ENCODE data around the gene SHROOM3. TPM values are rescaled to one million over a fixed set of nuclear protein-coding genes. Genes with fewer than 3 reads are reported as not detected.
"Not testable (repeated sequence)": the region's sequence is repeated elsewhere in the genome, so short reads cannot be mapped to it uniquely, and the experiment has no call there.

SHROOM3 gene
- total RNA-seq, 6 experiments from 2014 or later, result 15.2 to 35.8 (median 29.9) TPM

DNA sequence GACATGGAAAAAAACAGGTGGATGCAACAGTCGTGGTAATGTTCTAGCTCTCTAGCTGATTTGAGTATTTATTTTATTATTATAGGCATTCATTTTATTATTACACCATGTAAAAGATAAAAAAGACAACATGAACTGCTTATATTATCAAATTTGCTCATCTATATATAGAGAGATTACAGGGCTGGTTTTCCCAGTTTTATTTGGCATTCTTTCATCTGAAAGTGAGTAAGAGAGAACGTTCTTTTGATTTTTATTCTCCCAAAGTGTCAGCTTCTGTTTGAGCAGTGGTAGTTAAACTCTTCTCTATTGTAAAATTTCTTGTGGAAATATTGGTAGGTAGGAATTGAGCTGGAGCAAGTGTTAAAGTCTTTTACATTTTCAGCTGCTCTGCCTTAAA lies 283.0 kb downstream of the SHROOM3 start:
- peaks cover 2 to 10% (median 6%) of the 10 kb centered on the region in 4 donors for H3K4me1 ChIP-seq
- no peaks in the 10 kb centered on the region for H3K36me3 ChIP-seq
- H3K4me3 ChIP-seq, result no peak overlapping the region
- DNase-seq, result no peak
- H3K27me3 ChIP-seq, result no peaks in the 10 kb centered on the region
- TF ChIP-seq, protein P1, sequence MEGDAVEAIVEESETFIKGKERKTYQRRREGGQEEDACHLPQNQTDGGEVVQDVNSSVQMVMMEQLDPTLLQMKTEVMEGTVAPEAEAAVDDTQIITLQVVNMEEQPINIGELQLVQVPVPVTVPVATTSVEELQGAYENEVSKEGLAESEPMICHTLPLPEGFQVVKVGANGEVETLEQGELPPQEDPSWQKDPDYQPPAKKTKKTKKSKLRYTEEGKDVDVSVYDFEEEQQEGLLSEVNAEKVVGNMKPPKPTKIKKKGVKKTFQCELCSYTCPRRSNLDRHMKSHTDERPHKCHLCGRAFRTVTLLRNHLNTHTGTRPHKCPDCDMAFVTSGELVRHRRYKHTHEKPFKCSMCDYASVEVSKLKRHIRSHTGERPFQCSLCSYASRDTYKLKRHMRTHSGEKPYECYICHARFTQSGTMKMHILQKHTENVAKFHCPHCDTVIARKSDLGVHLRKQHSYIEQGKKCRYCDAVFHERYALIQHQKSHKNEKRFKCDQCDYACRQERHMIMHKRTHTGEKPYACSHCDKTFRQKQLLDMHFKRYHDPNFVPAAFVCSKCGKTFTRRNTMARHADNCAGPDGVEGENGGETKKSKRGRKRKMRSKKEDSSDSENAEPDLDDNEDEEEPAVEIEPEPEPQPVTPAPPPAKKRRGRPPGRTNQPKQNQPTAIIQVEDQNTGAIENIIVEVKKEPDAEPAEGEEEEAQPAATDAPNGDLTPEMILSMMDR (IDR thresholded peaks at IDR 0.05), result no peak
- no peak for TF ChIP-seq POLR2A (IDR thresholded peaks at IDR 0.05)
- H3K27ac ChIP-seq, result no peak overlapping the region
- intact Hi-C loops (cut with DNase I), result no loop called here
- ATAC-seq, result no peak
- H3K9me3 ChIP-seq, result no peaks in the 10 kb centered on the region
- WGBS (ENCODE audit: insufficient coverage, low coverage, low lambda C conversion rate, missing lambda C conversion rate), result 53% methylated on average over 2 of the region's 2 CpGs

GRCh38 chr4:76718831-76719230 lies 283.8 kb downstream of the SHROOM3 start:
- Histone ChIP-seq H3K27me3 (no peaks in the 10 kb centered on the region), H3K4me1 (peaks cover 0 to 16% (median 4%) of the 10 kb centered on the region in 4 donors), H3K9me3 (no peaks in the 10 kb centered on the region), H3K27ac (no peak overlapping the region), H3K36me3 (no peaks in the 10 kb centered on the region), H3K4me3 (no peak overlapping the region)
- DNase-seq (no peak), ATAC-seq (no peak)
- 100% methylated on average over 1 of the region's 1 CpG for WGBS (ENCODE audit: insufficient coverage, low coverage, low lambda C conversion rate, missing lambda C conversion rate)
- intact Hi-C loops (cut with DNase I), result no loop called here
- no peak for TF ChIP-seq POLR2A (IDR thresholded peaks at IDR 0.05)
- TF ChIP-seq, protein P1 (IDR thresholded peaks at IDR 0.05), result no peak

GRCh38 chr4:76720121-76720520 lies 285.1 kb downstream of the SHROOM3 start:
- Histone ChIP-seq H3K4me1 (peaks cover 0 to 23% (median 5%) of the 10 kb centered on the region in 4 donors), H3K9me3 (no peaks in the 10 kb centered on the region), H3K27me3 (no peaks in the 10 kb centered on the region), H3K4me3 (no peak overlapping the region), H3K27ac (no peak overlapping the region), H3K36me3 (no peaks in the 10 kb centered on the region)
- intact Hi-C loops (cut with DNase I), result no loop called here
- ATAC-seq (no peak), DNase-seq (no peak)
- 95% methylated on average over 2 of the region's 2 CpGs for WGBS (ENCODE audit: insufficient coverage, low coverage, low lambda C conversion rate, missing lambda C conversion rate)
- TF ChIP-seq, protein P1 (IDR thresholded peaks at IDR 0.05), result no peak
- no peak for TF ChIP-seq POLR2A (IDR thresholded peaks at IDR 0.05)

DNA sequence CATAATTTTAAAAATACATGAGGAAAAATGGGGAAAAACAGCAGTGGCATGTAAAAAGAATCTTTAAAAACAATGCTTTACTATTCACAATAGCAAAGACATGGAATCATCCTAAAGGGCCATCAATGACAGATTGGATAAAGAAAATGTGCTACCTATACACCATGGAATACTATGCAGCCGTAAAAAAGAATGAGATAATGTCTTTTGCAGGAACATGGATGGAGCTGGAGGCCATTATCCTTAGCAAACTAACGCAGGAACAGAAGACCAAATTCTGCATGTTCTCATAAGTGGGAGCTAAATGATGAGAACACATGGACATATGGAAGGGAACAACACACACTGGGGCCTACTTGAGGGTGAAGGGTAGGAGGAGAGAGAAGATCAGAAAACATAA lies 287.1 kb downstream of the SHROOM3 start:
- H3K4me1 ChIP-seq, result peaks cover 0 to 28% (median 9%) of the 10 kb centered on the region in 4 donors
- H3K27ac ChIP-seq; H3K9me3 ChIP-seq; intact Hi-C loops (cut with DNase I); DNase-seq; H3K4me3 ChIP-seq; H3K27me3 ChIP-seq; ATAC-seq; H3K36me3 ChIP-seq: not testable (repeated sequence)
- WGBS (ENCODE audit: insufficient coverage, low coverage, low lambda C conversion rate, missing lambda C conversion rate), result 93% methylated on average over 2 of the region's 2 CpGs

DNA sequence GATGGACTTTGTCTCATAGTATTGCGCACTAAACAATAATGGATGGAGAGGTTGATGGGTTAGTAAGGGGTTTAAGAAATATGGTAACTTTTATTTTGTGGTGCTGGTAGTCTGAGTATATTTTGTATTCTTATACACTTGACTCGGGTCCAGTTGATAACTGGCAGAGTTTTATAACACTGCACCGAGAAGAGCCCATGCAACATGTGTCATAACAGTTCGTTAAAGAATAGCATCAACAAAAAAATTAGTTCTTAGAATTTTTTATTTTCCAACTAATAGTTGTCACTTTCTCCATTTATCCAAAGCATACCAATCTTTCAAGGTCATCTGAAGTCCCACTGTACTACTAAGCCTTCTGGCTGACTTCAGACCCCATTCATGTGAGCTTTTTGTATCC lies 287.8 kb downstream of the SHROOM3 start:
- ATAC-seq, result no peak
- 70% methylated on average over 4 of the region's 4 CpGs for WGBS (ENCODE audit: insufficient coverage, low coverage, low lambda C conversion rate, missing lambda C conversion rate)

More for the DNA sequence above, 287.8 kb downstream of the SHROOM3 start:
- H3K27me3 ChIP-seq, result no peaks in the 10 kb centered on the region
- peaks cover 0 to 32% (median 9%) of the 10 kb centered on the region in 4 donors for H3K4me1 ChIP-seq
- H3K4me3 ChIP-seq, result no peak overlapping the region
- intact Hi-C loops (cut with DNase I), result no loop called here
- no peaks in the 10 kb centered on the region for H3K9me3 ChIP-seq
- TF ChIP-seq POLR2A (IDR thresholded peaks at IDR 0.05), result no peak
- TF ChIP-seq, protein P1 (IDR thresholded peaks at IDR 0.05), result no peak
- no peaks in the 10 kb centered on the region for H3K36me3 ChIP-seq
- peak overlapping the region in 2 of 3 donors; percentile 27 to 33 for H3K27ac ChIP-seq
- no peak for DNase-seq
